ENCODE results near the gene CERT1.

The CERT1 gene

DNA sequence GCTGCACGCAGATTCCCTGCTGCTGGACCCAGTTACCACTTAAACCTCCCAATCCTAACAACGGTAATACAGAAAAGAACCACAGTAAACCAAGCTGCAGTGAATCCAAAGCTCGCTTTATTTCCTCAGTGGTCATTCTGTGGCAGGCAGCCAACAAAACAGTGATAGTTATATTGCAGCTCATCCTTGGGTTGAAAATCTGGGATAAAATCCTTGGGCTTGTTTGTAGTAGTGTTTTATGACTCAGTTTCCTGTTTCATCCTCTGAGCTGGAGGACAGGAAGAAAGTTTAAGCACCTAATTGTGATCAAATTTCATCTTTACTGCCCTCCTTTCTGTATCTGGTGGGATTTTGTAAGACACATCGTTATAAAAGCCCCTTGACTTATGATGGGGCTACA lies 143.0 kb downstream of the CERT1 start:
- Histone ChIP-seq H3K4me2 (ENCODE audit: low read length) (no peak overlapping the region), H3K9me3 (ENCODE audit: control insufficient read depth, insufficient read depth, low read length) (no peaks in the 10 kb centered on the region), H3K9me2 (replicated peaks; ENCODE audit: control insufficient read depth, low read length) (no peaks in the 10 kb centered on the region), H3K36me3 (ENCODE audit: control insufficient read depth, low read length) (peaks cover 4% of the 10 kb centered on the region), H3K4me3 (ENCODE audit: low read length) (no peak overlapping the region), H3K4me1 (ENCODE audit: control insufficient read depth, low read length) (no peaks in the 10 kb centered on the region), H3F3A (ENCODE audit: control insufficient read depth, insufficient read depth) (peaks cover 12% of the 10 kb centered on the region; the same call in 1 of the 2 replicates), H3K27ac (ENCODE audit: low read depth, low read length) (no peak overlapping the region), H4K20me1 (ENCODE audit: control insufficient read depth, insufficient read depth, low read depth, low read length) (no peaks in the 10 kb centered on the region), H3K79me2 (ENCODE audit: control insufficient read depth, low read length) (no peaks in the 10 kb centered on the region), H3K27me3 (ENCODE audit: control insufficient read depth, low read length) (no peaks in the 10 kb centered on the region)
- no peak for TF ChIP-seq EZH2phosphoT487 (IDR thresholded peaks at IDR 0.05; ENCODE audit: borderline replicate concordance, low read length)
- TF ChIP-seq, protein P1, sequence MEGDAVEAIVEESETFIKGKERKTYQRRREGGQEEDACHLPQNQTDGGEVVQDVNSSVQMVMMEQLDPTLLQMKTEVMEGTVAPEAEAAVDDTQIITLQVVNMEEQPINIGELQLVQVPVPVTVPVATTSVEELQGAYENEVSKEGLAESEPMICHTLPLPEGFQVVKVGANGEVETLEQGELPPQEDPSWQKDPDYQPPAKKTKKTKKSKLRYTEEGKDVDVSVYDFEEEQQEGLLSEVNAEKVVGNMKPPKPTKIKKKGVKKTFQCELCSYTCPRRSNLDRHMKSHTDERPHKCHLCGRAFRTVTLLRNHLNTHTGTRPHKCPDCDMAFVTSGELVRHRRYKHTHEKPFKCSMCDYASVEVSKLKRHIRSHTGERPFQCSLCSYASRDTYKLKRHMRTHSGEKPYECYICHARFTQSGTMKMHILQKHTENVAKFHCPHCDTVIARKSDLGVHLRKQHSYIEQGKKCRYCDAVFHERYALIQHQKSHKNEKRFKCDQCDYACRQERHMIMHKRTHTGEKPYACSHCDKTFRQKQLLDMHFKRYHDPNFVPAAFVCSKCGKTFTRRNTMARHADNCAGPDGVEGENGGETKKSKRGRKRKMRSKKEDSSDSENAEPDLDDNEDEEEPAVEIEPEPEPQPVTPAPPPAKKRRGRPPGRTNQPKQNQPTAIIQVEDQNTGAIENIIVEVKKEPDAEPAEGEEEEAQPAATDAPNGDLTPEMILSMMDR (IDR thresholded peaks at IDR 0.05; ENCODE audit: low read depth, low read length, poor library complexity, severe bottlenecking): no peak

DNA sequence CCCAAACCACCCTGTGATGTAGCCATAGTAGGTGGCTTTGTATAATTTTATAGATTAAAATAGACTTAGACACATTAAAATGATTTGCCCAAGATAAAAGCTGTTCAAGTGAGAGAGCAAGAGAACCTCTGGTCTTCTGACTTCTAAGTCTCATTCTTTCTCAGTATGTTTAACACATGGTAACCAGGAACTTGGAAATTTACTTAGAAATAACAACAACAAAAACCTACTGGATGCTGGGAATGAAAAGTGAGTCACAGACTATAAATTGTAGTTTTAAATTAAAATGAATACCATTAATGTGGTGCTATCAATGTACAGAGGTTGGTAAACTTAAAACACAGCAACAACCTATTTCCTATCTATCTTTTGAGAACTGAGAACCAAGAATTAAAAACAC lies 144.0 kb downstream of the CERT1 start:
- Histone ChIP-seq H3K27me3 (ENCODE audit: control insufficient read depth, low read length) (no peaks in the 10 kb centered on the region), H4K20me1 (ENCODE audit: control insufficient read depth, insufficient read depth, low read depth, low read length) (no peaks in the 10 kb centered on the region), H3K4me2 (ENCODE audit: low read length) (no peak overlapping the region), H3F3A (ENCODE audit: control insufficient read depth, insufficient read depth) (peaks cover 11% of the 10 kb centered on the region), H3K4me1 (ENCODE audit: control insufficient read depth, low read length) (no peaks in the 10 kb centered on the region), H3K79me2 (ENCODE audit: control insufficient read depth, low read length) (no peaks in the 10 kb centered on the region), H3K36me3 (ENCODE audit: control insufficient read depth, low read length) (peaks cover 7% of the 10 kb centered on the region), H3K4me3 (ENCODE audit: low read length) (no peak overlapping the region), H3K27ac (ENCODE audit: low read depth, low read length) (no peak overlapping the region), H3K9me2 (replicated peaks; ENCODE audit: control insufficient read depth, low read length) (no peaks in the 10 kb centered on the region), H3K9me3 (ENCODE audit: control insufficient read depth, insufficient read depth, low read length) (no peaks in the 10 kb centered on the region)
- TF ChIP-seq, protein P1 (IDR thresholded peaks at IDR 0.05; ENCODE audit: low read depth, low read length, poor library complexity, severe bottlenecking): no peak
- TF ChIP-seq EZH2phosphoT487 (IDR thresholded peaks at IDR 0.05; ENCODE audit: borderline replicate concordance, low read length): no peak

DNA sequence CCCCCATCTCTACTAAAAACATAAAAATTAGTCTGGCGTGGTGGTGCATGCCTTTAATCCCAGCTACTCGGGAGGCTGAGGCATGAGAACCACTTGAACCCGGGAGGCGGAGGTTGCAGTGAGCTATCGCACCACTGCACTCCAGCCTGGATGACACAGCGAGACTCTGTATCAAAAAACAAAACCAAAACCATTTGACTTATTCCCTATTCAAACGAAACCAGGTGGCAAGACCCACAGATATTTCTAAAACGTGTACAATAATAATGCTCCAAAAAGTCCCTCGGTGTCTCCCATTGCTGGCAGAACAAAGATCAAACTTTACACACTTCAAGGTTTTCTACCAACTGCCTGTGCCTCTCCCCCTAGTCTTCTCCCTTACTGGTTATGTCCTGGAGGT lies 144.6 kb downstream of the CERT1 start:
- no peaks in the 10 kb centered on the region for H4K20me1 ChIP-seq (ENCODE audit: control insufficient read depth, insufficient read depth, low read depth, low read length)
- TF ChIP-seq, protein P1 (IDR thresholded peaks at IDR 0.05; ENCODE audit: low read depth, low read length, poor library complexity, severe bottlenecking): no peak
- no peak for TF ChIP-seq EZH2phosphoT487 (IDR thresholded peaks at IDR 0.05; ENCODE audit: borderline replicate concordance, low read length)
- no peaks in the 10 kb centered on the region for H3K79me2 ChIP-seq (ENCODE audit: control insufficient read depth, low read length)
- no peaks in the 10 kb centered on the region for H3K27me3 ChIP-seq (ENCODE audit: control insufficient read depth, low read length)
- H3K4me2 ChIP-seq (ENCODE audit: low read length): no peak overlapping the region
- H3K9me2 ChIP-seq (replicated peaks; ENCODE audit: control insufficient read depth, low read length): no peaks in the 10 kb centered on the region
- H3K4me3 ChIP-seq (ENCODE audit: low read length): no peak overlapping the region
- H3K9me3 ChIP-seq (ENCODE audit: control insufficient read depth, insufficient read depth, low read length): no peaks in the 10 kb centered on the region
- peaks cover 18% of the 10 kb centered on the region for H3F3A ChIP-seq (ENCODE audit: control insufficient read depth, insufficient read depth)
- peaks cover 14% of the 10 kb centered on the region for H3K36me3 ChIP-seq (ENCODE audit: control insufficient read depth, low read length)
- H3K4me1 ChIP-seq (ENCODE audit: control insufficient read depth, low read length): no peaks in the 10 kb centered on the region
- no peak overlapping the region for H3K27ac ChIP-seq (ENCODE audit: low read depth, low read length)

DNA sequence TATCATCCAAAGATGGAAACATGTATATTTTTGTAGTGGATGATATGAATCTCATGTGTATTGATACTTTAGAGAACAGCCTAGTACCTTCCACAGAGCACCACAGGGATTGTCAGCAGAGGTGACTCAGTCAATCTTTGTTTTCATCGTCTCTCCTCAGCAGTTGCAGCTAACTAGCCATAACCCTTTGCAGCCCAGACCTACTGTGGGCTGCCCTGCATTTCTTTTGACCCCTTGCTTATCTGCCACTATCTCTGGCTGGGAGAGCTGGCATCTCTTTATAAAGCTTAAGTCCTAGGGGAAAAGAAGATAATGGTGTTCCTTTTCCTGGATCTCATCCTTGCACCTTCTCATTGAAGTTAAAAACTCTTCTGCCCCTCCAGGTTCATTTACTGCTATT lies 145.7 kb downstream of the CERT1 start:
- Histone ChIP-seq H3K4me1 (ENCODE audit: control insufficient read depth, low read length) (no peaks in the 10 kb centered on the region), H3K4me2 (ENCODE audit: low read length) (no peak overlapping the region), H3K27me3 (ENCODE audit: control insufficient read depth, low read length) (no peaks in the 10 kb centered on the region), H3K4me3 (ENCODE audit: low read length) (no peak overlapping the region), H3K9me2 (replicated peaks; ENCODE audit: control insufficient read depth, low read length) (no peaks in the 10 kb centered on the region), H3F3A (ENCODE audit: control insufficient read depth, insufficient read depth) (peaks cover 24% of the 10 kb centered on the region), H3K79me2 (ENCODE audit: control insufficient read depth, low read length) (no peaks in the 10 kb centered on the region), H3K27ac (ENCODE audit: low read depth, low read length) (no peak overlapping the region), H3K36me3 (ENCODE audit: control insufficient read depth, low read length) (peaks cover 24% of the 10 kb centered on the region), H4K20me1 (ENCODE audit: control insufficient read depth, insufficient read depth, low read depth, low read length) (no peaks in the 10 kb centered on the region), H3K9me3 (ENCODE audit: control insufficient read depth, insufficient read depth, low read length) (no peaks in the 10 kb centered on the region)
- no peak for TF ChIP-seq EZH2phosphoT487 (IDR thresholded peaks at IDR 0.05; ENCODE audit: borderline replicate concordance, low read length)
- TF ChIP-seq, protein P1 (IDR thresholded peaks at IDR 0.05; ENCODE audit: low read depth, low read length, poor library complexity, severe bottlenecking): no peak
